HEK293 (cell line): ENCODE data around the gene RTP4.
A peak's percentile ranks its signal among the peaks of the same experiment; 100 is the strongest.

ENCODE experiments used
- CTCF ChIA-PET: fragments of 350-600 bp; formaldehyde crosslinking; extraction: SDS; loops from one replicate; lab custom pipeline; 2021; ENCODE audit warnings: antibody characterized with exemption; lab: Yijun Ruan, JAX
- POLR2A ChIA-PET: fragments of 300-600 bp; formaldehyde crosslinking; extraction: SDS; loops from one replicate; lab custom pipeline; 2020; ENCODE audit warnings: antibody characterized with exemption, inconsistent platforms; lab: Yijun Ruan, JAX
- H3K27ac ChIP-seq: fragments of 200-500 bp; sonication (Bioruptor generic); 2 replicates; pipeline ENCODE4 v1.5.1; 2014; ENCODE audit warnings: low read depth, low read length, control low read depth, inconsistent platforms; ENCODE audit errors: extremely low read depth
- H3K36me3 ChIP-seq, 2 experiments: fragments of 200-500 bp in 1 of 2; sonication (Bioruptor generic) in 1 of 2; 1 replicate in 1 of 2; 2 replicates in 1 of 2; pipeline ENCODE4 v1.5.1; 2014 to 2017; ENCODE audit warnings: inconsistent platforms in 2 of 2, low read length in 2 of 2; ENCODE audit not compliant: control insufficient read depth in 2 of 2, insufficient read depth in 1 of 2
- H3K4me1 ChIP-seq: fragments of 200-500 bp; sonication (Bioruptor generic); 2 replicates; pipeline ENCODE4 v1.5.1; 2014; ENCODE audit warnings: mild to moderate bottlenecking, low read length, inconsistent platforms; ENCODE audit not compliant: control insufficient read depth, insufficient read depth
- H3K4me3 ChIP-seq: 2 replicates; pipeline ENCODE4 v1.5.1; 2011; ENCODE audit warnings: low read depth, mild to moderate bottlenecking, control low read depth, low read length, moderate library complexity
- H3K9me3 ChIP-seq: fragments of 200-500 bp; sonication (Bioruptor generic); 2 replicates; pipeline ENCODE4 v1.5.1; 2014; ENCODE audit warnings: low read depth, low read length, inconsistent platforms; ENCODE audit not compliant: control insufficient read depth, insufficient read depth
- FEZF1 ChIP-seq: fragments of 450-650 bp; formaldehyde crosslinking; IDR thresholded peaks from 2 replicates; pipeline ENCODE4 v1.5.1; 2016; ENCODE audit warnings: missing biosample characterization, missing genetic modification characterization
- KLF1 ChIP-seq: fragments of 450-650 bp; formaldehyde crosslinking; IDR thresholded peaks from 2 replicates; pipeline ENCODE4 v1.5.1; 2016; ENCODE audit warnings: missing biosample characterization, missing genetic modification characterization
- KLF16 ChIP-seq: fragments of 450-650 bp; formaldehyde crosslinking; IDR thresholded peaks from 2 replicates; pipeline ENCODE4 v1.5.1; 2017; ENCODE audit warnings: missing biosample characterization, missing genetic modification characterization
- TRIM28 ChIP-seq: IDR thresholded peaks from 2 replicates; pipeline ENCODE4 v1.6.1; 2011; ENCODE audit warnings: low read length, control low read depth, borderline replicate concordance
- ZNF121 ChIP-seq: fragments of 450-650 bp; formaldehyde crosslinking; IDR thresholded peaks from 2 replicates; pipeline ENCODE4 v1.5.1; 2016; ENCODE audit warnings: missing biosample characterization, missing genetic modification characterization
- ZNF175 ChIP-seq: fragments of 450-650 bp; formaldehyde crosslinking; IDR thresholded peaks from 2 replicates; pipeline ENCODE4 v1.5.1; 2016; ENCODE audit warnings: missing biosample characterization, missing genetic modification characterization
- ZNF211 ChIP-seq: fragments of 450-650 bp; formaldehyde crosslinking; IDR thresholded peaks from 2 replicates; pipeline ENCODE4 v1.5.1; 2016; ENCODE audit warnings: low read depth, missing biosample characterization, missing genetic modification characterization
- ZNF239 ChIP-seq: fragments of 450-650 bp; formaldehyde crosslinking; IDR thresholded peaks from 2 replicates; pipeline ENCODE4 v1.5.1; 2016; ENCODE audit warnings: missing biosample characterization, missing genetic modification characterization
- ZNF335 ChIP-seq: fragments of 450-650 bp; formaldehyde crosslinking; conservative IDR thresholded peaks from 2 replicates; pipeline ENCODE4 v1.5.1; 2016; ENCODE audit warnings: missing biosample characterization, missing genetic modification characterization
- ZNF416 ChIP-seq: fragments of 450-650 bp; formaldehyde crosslinking; IDR thresholded peaks from 2 replicates; pipeline ENCODE4 v1.5.1; 2016; ENCODE audit warnings: missing biosample characterization, missing genetic modification characterization
- ZNF521 ChIP-seq: fragments of 450-650 bp; formaldehyde crosslinking; IDR thresholded peaks from 2 replicates; pipeline ENCODE4 v1.5.1; 2017; ENCODE audit warnings: missing biosample characterization, mild to moderate bottlenecking, missing genetic modification characterization
- ZNF596 ChIP-seq: fragments of 450-650 bp; IDR thresholded peaks from 2 replicates; pipeline ENCODE4 v1.5.0; 2018; ENCODE audit warnings: missing biosample characterization, mild to moderate bottlenecking, missing genetic modification characterization, moderate library complexity
- TF ChIP-seq, protein P1 (sequence below): fragments of 450-650 bp; formaldehyde crosslinking; IDR thresholded peaks from 2 replicates; pipeline ENCODE4 v1.5.1; 2017; ENCODE audit warnings: missing biosample characterization, missing genetic modification characterization
- TF ChIP-seq, protein P2 (sequence below): fragments of 450-650 bp; formaldehyde crosslinking; IDR thresholded peaks from 2 replicates; pipeline ENCODE4 v1.5.1; 2017; ENCODE audit warnings: missing biosample characterization, mild to moderate bottlenecking, missing genetic modification characterization, moderate library complexity
- TF ChIP-seq, protein P3 (sequence below): fragments of 450-650 bp; formaldehyde crosslinking; conservative IDR thresholded peaks from 2 replicates; pipeline ENCODE4 v1.5.1; 2016; ENCODE audit warnings: low read depth, missing biosample characterization, missing genetic modification characterization
- TF ChIP-seq, protein P4 (sequence below): fragments of 450-650 bp; formaldehyde crosslinking; IDR thresholded peaks from 2 replicates; pipeline ENCODE4 v1.5.1; 2017; ENCODE audit warnings: missing biosample characterization, missing genetic modification characterization

RTP4 gene

DNA sequence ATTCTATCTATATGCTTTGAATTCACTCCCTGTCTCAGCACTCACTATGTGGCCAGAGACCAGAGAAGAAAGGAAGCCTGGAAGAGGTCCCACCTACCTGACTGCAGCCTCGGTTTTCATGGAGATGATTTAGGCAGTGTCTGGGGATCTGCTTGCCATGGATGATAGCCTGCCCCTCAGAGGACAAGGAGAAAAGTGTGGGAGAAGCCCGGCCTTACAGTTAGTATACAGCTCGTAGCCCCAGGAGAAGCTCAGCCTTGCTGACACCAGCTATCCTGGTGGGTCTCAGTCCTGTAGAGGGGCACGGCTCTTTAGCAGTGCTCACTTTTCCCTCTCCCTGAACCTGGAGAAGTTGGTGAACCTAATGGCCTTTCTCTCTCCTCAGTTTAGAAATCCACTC lies 25.9 kb upstream of the RTP4 start (continued):
- TF ChIP-seq, protein P1, sequence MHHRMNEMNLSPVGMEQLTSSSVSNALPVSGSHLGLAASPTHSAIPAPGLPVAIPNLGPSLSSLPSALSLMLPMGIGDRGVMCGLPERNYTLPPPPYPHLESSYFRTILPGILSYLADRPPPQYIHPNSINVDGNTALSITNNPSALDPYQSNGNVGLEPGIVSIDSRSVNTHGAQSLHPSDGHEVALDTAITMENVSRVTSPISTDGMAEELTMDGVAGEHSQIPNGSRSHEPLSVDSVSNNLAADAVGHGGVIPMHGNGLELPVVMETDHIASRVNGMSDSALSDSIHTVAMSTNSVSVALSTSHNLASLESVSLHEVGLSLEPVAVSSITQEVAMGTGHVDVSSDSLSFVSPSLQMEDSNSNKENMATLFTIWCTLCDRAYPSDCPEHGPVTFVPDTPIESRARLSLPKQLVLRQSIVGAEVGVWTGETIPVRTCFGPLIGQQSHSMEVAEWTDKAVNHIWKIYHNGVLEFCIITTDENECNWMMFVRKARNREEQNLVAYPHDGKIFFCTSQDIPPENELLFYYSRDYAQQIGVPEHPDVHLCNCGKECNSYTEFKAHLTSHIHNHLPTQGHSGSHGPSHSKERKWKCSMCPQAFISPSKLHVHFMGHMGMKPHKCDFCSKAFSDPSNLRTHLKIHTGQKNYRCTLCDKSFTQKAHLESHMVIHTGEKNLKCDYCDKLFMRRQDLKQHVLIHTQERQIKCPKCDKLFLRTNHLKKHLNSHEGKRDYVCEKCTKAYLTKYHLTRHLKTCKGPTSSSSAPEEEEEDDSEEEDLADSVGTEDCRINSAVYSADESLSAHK (tag by site-specific recombination) = no peak
- TF ChIP-seq, protein P2, sequence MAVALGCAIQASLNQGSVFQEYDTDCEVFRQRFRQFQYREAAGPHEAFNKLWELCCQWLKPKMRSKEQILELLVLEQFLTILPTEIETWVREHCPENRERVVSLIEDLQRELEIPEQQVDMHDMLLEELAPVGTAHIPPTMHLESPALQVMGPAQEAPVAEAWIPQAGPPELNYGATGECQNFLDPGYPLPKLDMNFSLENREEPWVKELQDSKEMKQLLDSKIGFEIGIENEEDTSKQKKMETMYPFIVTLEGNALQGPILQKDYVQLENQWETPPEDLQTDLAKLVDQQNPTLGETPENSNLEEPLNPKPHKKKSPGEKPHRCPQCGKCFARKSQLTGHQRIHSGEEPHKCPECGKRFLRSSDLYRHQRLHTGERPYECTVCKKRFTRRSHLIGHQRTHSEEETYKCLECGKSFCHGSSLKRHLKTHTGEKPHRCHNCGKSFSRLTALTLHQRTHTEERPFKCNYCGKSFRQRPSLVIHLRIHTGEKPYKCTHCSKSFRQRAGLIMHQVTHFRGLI = no peak
- TF ChIP-seq ZNF211 (tag by site-specific recombination) (no peak), ZNF521 (tag by site-specific recombination) (no peak), ZNF121 (tag by site-specific recombination) (no peak), KLF16 (tag by site-specific recombination) (no peak)

DNA sequence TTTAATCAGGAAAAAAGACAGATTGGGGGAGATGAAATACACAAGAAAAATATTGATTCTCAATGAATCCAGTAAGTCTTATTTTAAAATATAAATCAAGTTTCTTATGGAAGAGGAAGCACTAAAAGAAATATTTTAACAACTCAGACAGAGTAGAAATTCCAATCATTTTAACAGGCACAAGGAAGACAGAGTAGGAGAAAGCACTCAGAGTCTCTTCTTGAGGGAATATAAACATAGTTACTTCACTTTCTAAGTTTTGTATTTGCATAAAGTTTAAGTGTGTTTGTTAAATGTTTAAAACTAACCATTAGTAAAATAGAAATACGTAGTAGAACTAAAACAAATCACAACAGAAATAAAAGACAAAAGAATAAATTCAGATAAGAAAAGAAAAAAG lies 24.5 kb upstream of the RTP4 start:
- Histone ChIP-seq H3K36me3 (no peaks in the 10 kb centered on the region), H3K27ac (no peak overlapping the region), H3K4me3 (no peak overlapping the region), H3K9me3 (no peaks in the 10 kb centered on the region), H3K4me1 (no peaks in the 10 kb centered on the region)
- no peak for TF ChIP-seq ZNF596
- no peak for TF ChIP-seq ZNF416 (tag by site-specific recombination)
- no peak for TF ChIP-seq ZNF175
- TF ChIP-seq, protein P3, sequence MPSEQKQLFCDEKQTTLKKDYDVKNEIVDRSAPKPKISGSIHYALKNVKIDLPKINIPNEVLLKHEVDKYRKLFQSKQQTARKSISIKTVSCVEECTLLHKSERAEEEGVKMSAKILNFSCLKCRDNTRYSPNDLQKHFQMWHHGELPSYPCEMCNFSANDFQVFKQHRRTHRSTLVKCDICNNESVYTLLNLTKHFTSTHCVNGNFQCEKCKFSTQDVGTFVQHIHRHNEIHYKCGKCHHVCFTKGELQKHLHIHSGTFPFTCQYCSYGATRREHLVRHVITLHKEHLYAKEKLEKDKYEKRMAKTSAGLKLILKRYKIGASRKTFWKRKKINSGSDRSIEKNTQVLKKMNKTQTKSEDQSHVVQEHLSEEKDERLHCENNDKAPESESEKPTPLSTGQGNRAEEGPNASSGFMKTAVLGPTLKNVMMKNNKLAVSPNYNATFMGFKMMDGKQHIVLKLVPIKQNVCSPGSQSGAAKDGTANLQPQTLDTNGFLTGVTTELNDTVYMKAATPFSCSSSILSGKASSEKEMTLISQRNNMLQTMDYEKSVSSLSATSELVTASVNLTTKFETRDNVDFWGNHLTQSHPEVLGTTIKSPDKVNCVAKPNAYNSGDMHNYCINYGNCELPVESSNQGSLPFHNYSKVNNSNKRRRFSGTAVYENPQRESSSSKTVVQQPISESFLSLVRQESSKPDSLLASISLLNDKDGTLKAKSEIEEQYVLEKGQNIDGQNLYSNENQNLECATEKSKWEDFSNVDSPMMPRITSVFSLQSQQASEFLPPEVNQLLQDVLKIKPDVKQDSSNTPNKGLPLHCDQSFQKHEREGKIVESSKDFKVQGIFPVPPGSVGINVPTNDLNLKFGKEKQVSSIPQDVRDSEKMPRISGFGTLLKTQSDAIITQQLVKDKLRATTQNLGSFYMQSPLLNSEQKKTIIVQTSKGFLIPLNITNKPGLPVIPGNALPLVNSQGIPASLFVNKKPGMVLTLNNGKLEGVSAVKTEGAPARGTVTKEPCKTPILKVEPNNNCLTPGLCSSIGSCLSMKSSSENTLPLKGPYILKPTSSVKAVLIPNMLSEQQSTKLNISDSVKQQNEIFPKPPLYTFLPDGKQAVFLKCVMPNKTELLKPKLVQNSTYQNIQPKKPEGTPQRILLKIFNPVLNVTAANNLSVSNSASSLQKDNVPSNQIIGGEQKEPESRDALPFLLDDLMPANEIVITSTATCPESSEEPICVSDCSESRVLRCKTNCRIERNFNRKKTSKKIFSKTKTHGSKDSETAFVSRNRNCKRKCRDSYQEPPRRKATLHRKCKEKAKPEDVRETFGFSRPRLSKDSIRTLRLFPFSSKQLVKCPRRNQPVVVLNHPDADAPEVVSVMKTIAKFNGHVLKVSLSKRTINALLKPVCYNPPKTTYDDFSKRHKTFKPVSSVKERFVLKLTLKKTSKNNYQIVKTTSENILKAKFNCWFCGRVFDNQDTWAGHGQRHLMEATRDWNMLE = no peak
- POLR2A ChIA-PET = no interaction called here
- CTCF ChIA-PET = no interaction called here

DNA sequence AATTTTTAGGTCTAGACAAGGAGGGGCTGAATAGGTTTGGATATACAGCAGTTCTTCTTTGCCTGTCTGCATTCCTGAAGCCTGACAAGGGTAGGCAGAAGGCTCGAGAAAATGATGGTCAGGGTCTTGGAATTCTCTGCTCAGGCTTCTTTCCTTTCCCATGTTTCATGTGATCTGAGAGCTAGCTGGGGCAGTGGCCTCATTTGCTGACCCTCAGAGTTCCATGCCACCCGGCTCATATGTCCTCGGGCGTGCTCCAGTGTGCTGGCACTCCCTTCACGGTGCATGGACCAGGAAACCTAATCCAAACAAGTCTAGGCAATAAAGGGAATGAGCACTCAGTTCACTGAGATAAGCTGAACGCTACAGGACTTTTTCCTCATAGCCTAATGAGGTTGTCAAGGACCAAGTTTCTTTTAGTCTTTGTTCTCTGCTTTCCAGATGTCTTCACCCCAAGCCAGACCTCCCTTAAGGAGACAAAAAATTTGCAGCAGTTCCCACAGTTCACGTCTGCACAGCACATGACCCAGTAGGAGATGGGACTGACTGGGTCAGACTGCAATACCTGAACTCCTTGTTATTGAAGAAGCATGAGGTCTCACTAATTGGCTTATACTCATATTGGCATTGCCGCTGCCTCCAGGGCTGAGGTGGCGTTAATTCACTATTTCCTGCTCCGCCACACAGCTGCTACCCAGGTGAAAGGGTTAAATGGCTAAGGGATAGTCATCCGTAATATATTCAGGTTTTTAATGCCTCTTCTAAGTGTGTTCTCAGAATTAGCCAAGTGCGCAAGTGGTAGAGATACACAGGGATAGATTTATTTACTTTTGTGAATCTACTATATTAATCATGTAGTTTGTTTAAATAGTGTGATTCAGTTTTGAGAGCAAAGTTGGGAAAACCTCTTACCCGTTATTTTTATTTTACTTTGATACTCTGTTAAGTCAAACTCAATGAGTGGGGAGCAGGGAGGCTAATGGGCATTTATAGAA lies 15.3 kb upstream of the RTP4 start:
- ChIA-PET POLR2A (no interaction called here), CTCF (no interaction called here)
- TF ChIP-seq, protein P4, sequence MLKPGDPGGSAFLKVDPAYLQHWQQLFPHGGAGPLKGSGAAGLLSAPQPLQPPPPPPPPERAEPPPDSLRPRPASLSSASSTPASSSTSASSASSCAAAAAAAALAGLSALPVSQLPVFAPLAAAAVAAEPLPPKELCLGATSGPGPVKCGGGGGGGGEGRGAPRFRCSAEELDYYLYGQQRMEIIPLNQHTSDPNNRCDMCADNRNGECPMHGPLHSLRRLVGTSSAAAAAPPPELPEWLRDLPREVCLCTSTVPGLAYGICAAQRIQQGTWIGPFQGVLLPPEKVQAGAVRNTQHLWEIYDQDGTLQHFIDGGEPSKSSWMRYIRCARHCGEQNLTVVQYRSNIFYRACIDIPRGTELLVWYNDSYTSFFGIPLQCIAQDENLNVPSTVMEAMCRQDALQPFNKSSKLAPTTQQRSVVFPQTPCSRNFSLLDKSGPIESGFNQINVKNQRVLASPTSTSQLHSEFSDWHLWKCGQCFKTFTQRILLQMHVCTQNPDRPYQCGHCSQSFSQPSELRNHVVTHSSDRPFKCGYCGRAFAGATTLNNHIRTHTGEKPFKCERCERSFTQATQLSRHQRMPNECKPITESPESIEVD (tag by site-specific recombination) = peak; percentile 74
- no peak for TF ChIP-seq ZNF239 (tag by site-specific recombination)
- peak; percentile 57 for TF ChIP-seq FEZF1
- TF ChIP-seq TRIM28 = peak; percentile 82
- TF ChIP-seq ZNF335 (tag by site-specific recombination) = peak; percentile 43; the same call in 1 of the 2 replicates
- TF ChIP-seq, protein P3 = no peak
- TF ChIP-seq KLF1 (tag by site-specific recombination) = peak; percentile 79

More for the DNA sequence above, 15.3 kb upstream of the RTP4 start:
- no peak overlapping the region for H3K27ac ChIP-seq
- H3K4me1 ChIP-seq = no peaks in the 10 kb centered on the region
- no peaks in the 10 kb centered on the region for H3K9me3 ChIP-seq
- no peaks in the 10 kb centered on the region for H3K36me3 ChIP-seq
- no peak overlapping the region for H3K4me3 ChIP-seq
